HG02759 (cell line): Measurements from ENCODE around the gene CDHR5.

Experiments
- ATAC-seq: cut with Tn5 transposase; IDR thresholded peaks from one replicate; pipeline ENCODE4 v1.9.1; 2021; ENCODE audit warnings: mild to moderate bottlenecking, moderate library complexity; ENCODE audit not compliant: unreplicated experiment

Gene CDHR5

DNA sequence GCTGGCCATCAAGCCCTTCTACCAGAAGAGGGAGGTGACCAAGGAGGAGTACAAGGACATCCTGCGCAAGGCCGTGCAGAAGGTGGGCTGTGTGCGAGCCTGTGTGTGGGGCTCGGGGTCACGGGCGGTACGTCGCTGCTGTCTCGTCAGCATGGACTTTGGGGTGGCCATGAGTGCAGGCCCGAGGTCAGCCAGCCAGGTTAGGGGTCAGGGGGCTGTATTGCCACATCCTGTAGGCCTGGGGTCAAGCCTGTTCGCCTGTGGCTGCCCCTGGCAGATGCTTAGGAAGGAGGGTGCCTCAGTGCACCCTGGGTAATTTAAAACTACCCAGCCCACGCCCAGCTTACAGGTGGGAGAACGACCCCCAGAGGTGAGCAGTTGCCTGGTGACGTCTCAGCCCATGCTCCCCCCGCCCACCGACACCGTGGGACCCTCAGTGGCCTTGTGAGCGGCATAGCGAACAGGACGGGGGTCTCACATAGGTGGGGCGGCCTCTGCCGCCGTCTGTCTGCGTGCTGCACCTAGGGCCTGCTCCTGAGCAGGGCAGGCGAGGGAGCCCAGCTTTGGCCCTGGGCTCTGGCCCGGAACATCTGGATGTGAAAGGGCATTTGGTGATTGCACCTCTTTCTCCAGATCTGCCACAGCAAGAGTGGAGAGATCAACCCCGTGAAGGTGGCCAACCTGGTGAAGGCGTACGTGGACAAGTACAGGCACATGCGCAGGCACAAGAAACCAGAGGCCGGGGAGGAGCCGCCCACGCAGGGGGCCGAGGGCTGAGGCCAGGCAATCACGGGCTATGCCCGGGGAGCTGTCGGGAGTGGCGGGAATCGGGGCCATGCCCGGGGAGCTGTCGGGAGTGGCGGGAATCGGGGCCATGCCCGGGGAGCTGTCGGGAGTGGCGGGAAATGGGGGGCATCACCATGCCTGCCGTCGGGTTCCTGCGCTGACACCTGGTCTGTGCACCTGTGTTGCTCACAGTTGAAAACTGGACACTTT, 13.5 kb downstream of the CDHR5 start:
- no peak for ATAC-seq

DNA sequence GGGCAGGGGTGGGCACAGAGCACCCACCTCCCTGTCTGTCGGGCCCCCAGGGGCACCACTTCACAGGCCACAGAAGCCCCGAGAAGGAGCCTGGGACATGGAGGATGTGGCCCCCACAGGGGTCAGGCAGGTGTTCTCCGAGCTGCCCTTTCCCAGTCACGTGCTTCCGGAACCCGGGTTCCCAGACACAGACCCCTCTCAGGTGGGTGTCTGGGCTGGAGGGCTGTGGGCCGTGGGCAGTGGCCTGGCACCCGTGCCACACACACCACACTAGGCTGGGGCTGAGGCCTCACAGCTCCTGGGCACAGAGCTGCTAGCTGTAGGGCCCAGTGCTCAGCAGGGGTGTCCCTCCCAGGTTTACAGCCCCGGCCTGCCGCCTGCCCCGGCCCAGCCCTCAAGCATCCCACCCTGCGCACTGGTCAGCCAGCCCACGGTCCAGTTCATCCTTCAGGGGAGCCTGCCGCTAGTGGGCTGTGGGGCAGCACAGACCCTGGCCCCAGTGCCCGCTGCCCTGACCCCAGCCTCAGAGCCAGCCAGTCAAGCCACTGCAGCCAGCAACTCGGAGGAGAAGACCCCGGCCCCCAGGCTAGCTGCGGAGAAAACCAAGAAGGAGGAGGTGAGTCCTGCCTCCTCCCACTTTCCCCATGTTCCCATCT, 14.5 kb downstream of the CDHR5 start:
- no peak for ATAC-seq

DNA sequence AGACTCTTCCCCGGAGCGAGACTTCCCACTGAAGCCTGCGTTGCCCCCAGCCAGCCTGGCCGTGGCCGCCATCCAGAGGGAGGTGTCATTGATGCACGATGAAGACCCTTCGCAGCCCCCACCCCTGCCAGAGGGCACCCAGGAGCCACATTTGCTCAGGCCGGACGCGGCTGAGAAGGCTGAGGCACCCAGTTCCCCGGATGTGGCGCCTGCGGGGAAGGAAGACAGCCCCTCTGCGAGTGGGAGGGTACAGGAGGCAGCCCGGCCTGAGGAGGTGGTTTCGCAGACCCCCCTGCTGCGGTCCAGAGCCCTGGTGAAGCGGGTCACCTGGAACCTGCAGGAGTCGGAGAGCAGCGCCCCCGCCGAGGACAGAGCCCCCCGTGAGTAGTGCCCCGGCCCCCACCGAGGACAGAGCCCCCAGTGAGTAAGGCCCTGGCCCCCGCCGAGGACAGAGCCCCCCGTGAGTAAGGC, 15.4 kb downstream of the CDHR5 start:
- ATAC-seq: no peak

DNA sequence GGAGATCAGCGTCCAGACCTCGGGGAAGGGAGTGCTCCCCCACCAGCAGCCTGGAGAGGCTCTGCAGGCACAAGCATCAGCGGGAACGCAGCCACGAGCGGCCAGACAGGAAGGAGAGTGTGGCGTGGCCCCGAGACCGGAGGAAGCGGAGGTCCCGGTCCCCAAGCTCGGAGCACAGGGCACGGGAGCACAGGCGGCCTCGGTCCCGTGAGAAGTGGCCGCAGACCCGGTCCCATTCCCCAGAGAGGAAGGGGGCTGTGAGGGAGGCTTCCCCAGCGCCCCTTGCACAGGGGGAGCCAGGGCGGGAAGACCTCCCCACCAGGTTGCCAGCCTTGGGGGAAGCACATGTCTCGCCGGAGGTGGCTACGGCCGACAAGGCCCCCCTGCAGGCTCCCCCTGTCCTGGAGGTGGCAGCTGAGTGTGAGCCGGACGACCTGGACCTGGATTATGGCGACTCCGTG, 15.9 kb downstream of the CDHR5 start:
- ATAC-seq: no peak

DNA sequence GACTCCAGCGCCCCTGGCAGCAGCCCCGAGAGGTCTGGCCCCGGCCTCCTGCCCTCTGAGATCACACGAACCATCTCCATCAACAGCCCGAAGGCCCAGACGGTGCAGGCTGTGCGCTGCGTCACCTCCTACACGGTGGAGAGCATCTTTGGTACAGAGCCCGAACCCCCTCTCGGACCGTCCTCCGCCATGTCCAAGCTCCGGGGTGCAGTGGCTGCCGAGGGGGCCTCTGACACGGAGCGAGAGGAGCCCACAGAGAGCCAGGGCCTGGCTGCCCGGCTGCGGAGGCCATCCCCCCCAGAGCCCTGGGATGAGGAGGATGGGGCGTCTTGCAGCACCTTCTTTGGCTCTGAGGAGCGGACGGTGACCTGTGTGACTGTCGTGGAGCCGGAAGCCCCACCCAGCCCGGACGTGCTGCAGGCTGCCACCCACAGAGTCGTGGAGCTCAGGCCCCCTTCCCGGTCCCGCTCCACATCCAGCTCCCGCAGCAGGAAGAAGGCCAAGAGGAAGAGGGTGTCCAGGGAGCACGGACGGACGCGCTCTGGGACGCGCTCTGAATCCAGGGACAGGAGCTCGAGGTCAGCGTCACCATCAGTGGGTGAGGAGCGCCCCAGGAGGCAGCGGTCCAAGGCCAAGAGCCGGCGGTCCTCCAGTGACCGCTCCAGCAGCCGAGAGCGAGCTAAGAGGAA, 16.6 kb downstream of the CDHR5 start:
- no peak for ATAC-seq

DNA sequence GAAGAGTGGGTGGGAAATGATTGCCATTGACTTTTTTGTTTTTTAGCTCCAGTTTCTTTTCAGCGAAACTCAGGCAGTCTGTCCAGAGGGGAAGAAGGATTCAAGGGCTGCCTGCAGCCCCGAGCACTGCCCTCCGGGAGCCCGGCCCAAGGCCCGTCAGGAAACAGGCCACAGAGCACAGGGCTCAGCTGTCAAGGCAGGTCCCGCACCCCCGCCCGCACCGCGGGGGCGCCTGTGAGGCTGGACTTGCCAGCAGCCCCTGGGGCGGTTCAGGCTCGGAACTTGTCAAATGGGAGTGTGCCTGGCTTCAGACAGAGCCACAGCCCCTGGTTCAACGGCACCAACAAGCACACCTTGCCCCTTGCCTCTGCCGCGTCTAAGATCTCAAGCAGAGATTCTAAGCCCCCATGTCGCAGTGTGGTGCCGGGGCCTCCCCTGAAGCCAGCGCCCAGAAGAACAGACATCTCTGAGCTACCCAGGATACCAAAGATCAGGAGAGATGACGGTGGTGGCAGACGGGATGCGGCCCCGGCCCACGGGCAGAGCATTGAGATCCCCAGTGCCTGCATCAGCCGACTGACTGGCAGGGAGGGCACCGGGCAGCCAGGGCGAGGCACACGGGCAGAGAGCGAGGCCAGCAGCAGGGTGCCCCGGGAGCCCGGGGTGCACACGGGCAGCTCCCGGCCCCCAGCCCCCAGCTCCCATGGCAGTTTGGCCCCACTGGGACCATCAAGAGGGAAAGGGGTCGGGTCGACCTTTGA, 17.6 kb downstream of the CDHR5 start:
- ATAC-seq: no peak

DNA sequence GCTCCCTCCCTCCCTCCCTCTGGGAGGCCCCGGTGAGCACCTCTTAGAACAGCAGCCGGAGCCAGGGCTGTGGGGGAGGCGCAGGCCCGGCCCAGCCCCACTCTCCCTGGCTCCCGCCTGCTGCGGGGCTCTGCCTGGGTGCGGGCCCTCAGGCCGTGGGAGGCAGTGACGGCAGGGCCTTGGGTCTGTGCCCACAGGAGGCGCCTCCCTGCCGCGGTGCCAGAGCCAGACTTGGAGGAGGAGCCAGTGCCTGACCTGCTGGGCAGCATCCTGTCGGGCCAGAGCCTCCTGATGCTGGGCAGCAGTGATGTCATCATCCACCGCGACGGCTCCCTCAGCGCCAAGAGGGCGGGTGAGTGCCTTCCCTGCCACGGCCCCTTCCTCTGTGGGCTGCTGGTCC, 18.5 kb downstream of the CDHR5 start:
- no peak for ATAC-seq

DNA sequence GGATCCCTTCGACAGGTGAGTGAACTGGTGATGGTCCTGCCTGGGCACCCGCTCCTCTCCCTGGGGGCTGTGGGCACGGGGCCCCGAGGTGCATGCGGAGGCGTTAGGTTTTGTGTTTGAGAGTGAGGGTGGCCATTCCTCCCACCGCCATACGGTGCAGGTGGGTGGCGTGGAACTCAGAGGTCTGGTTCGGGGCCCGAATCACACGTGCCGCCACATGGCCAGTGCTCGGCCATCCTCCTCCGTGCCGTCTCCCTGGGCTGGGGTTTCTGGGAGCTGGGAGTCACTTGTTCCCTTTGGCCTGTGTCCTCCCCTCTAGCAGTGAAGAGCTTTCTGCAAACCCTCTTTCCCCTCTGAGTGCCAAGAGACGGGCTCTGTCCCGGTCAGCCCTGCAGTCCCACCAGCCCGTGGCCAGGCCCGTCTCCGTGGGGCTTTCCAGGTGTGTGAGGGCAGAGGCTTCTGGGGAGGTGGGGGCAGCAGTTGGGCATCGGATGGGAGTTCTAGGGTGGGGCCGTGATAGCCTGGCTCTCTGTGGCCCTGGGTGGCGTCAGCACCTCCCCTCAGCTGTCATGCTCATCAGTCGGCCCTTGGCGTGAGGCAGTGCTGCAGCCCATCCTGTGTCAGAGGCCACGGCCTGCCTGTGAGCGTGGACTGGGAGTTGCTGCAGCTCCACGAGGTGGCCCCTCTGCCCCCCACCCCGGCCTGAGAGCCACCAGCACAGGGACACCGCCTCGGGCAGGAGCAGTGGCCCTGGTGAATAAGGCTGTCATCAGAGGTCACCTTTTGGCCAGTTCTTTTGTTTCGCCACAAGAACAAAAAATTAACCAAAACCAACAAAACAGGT, 19.2 kb downstream of the CDHR5 start:
- no peak for ATAC-seq

DNA sequence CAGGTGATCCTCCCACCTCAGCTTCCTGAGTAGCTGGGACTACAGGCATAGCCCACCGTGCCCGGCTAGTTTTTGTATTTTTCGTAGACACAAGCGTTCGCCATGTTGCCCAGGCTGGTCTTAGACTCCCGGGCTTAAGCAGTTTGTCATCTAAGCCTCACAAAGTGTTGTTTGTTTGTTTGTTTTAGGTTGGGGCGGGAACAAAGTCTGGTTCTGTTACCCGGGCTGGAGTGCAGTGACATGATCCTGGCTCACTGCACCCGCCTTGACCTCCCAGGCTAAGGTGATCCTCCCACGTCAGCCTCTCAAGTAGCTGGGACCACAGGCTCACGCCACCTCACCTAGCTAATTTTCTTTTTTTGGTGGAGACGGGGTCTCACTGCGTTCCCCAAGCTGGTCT, 21.6 kb downstream of the CDHR5 start:
- ATAC-seq: no peak

DNA sequence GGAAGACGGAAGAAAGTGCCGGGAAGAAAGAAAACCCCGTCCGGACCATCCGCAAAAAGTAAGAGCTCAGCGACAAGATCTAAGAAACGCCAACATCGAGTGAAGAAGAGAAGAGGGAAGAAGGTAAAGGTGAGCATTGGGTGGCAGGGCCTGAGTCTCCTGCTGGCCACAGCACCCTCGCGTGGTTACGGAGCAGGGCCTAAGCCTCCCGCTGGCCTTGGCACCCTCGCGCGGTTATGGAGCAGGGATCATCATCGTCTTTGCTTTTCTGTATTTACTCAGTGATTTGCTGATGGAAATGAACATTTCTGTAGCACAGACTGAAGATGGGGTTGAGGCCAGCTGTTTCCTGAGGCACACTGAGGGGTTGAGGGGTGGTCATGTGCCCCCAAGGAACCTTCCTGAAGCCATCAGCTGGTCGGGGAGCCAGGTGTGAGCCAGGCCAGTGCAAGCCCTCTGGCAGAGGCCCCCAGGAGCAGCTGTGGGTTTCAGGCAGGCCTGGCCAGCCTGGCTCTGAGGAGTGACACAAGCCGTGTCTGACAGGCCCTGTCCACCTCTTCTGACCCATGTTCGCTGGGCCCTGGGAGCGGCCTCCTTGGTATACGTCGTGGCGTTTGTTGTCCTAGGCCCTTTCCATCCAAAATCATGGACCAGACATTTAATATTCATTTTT, 23.0 kb downstream of the CDHR5 start:
- no peak for ATAC-seq

DNA sequence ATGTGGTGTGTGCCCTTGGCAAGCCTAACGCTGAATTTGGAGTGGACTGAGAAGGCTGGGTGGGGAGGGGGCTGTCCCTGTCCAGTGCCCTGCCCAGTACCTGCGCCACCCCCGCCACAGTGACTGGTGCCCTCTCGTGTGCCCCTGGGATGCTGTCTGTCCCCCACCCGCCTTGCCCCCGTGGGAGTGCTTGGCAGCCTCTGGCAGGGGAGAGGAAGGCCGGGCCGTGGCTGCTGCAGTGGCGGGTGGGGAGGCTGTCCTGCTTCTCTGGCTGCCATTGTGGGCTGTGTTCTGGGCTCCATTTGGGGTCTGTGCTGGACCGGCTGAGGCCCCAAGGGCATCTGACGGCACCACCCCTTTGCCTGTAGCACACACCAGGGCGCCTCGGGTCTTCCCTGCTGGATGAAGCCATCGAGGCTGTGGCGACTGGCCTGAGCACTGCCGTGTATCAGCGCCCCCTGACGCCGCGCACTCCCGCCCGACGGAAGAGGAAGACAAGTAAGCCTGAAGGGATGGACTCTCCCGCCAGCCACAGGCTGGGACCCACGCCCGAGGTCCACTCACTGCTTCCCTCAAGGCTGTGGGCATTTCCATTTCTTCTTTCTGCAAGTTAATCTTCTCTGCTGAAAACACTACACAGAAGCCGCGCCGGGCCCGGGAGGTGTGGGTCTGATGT, 26.6 kb downstream of the CDHR5 start:
- ATAC-seq: no peak

DNA sequence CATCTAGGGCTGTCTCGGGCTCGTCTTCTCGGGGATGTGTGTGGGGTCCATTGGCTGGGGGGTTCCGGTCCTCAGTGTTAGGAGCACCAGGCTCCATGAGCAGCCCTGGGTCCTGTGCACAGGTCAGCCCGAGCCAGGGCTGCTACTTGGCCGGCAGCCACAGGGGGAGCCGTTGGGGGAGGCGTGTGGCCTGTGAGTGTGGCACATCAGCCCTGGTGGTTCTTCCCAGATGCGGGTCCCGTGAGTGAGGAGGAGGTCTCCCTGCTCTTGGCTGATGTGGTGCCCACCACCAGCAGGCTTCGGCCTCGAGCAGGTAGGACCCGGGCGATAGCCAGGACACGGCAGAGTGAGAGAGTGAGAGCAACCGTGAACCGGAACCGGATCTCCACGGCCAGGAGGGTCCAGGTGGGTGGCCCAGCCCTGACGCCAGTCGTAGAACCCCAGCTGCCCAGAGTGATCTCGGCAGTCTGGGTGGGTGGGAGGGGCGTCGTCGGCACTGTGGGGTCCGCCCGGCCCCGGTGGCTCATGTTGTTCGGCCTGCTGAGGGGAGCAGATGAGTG, 27.5 kb downstream of the CDHR5 start:
- no peak for ATAC-seq

DNA sequence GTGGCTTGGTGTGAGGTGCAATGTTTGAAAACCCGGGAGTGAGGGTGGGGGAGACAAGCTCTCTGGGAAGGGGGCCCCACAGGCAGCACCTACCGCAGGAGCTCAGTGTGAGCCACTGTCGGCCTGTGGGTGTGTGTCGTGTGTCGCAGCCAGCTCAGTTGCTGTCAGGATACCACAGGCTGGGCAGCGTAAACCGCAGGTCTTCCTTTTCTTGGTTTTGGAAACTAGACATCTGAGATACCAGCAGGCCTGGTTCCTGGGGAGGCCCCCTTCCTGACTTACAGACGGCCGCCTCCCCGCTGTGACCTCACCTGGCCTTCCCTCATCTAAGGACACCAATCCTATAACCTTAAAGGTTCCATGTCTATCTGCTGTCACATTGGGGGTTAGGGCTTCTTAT, 28.4 kb downstream of the CDHR5 start:
- ATAC-seq: no peak

DNA sequence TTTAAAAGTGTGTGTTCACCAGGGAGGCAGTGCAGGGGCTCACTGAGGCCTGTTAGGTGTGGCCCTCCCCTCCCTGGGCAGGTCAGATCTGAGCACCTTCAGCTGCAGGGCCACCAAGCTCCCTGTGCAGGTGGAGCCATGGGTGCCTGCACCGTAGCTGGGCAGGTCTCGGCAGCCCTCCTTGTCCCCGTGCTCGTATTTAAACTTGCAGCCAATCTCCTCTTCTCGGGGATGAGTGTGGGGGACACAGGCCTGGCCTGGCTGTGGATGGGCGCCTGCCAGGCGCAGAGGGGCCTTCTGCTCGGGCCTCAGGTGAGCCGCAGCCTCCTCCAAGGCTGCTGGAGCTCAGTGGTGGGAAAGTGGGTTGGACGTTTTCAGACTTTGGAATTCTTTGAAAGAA, 29.4 kb downstream of the CDHR5 start:
- ATAC-seq: no peak

DNA sequence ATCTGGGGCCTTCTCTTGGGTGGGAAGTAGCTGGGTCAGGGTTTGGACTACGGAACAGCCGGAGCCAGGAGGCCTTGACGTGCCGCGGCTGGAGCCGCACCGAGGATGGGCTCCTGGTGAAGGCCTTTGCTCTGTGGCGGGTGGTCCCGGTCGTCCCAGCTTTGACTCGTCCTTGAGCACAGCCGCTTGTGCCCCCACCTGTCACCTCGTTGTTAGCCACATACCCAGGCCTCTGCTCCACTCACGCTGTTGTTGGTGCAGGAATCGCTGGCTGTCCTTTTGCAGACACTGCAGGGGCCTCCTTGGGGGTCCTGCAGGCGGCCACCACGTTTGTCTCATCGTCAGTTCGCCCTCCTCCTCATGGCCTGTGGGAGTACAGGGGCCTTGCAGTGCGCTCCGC, 31.4 kb downstream of the CDHR5 start:
- no peak for ATAC-seq

DNA sequence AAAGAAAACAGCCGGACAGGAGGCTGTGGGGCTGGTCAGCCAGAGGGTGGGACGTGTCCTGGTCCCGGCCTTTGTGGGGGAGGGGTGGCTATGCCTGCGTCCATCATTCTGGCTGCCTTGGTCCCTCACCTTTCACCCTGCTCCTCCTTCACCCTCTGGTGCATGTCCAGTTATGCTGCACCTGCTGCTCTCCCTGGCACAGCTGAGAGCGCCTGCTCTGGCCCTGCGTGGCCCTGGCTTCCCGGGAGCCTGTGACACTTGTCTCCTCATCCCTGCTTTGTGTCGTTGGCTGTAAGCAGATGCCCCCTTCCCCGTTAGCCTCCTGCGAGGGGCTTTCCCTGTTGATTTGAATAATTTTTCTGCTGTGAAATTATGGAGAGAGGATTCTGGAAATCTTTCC, 31.8 kb downstream of the CDHR5 start:
- ATAC-seq: no peak

DNA sequence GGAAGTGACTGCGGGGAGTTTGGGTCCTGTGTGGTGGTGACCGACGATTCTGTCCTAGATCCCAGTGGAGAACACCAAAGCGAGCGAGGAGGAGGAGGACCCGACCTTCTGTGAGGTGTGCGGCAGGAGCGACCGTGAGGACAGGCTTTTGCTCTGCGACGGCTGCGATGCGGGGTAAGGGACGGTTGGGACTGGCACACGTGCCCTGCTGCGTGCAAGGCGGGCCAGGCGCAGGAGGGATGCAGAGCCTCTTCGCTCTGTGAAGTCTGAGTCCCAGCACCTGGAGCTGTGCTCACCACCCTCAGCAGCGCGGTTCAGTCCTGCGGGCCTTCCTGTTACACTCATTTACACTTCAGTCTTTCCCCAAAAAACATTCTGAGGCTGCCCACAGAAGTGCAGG, 32.3 kb downstream of the CDHR5 start:
- ATAC-seq: no peak

DNA sequence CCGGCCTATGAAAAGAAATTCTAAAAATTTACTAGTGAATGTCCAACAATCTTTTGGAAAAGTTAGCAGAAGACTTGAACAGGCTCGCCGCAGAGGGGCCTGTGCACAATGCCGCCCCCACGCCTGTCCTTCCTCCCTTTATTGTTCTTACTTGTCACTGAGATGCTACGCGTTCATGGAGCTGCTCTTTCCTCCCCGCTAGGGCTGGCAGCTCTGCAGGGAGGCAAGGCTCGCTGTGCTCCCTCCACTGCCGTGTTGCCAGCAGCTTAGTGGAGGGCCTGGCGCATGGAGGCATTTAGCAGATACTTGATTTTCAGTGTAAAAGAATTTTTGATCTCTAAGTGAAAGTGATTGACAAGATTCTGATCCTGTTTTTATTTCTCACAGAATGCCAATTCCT, 33.8 kb downstream of the CDHR5 start:
- no peak for ATAC-seq
